ENCODE data around the gene NHLRC4.

The NHLRC4 gene

GRCh38 chr16:528111-529011, 38.4 kb upstream of the NHLRC4 start:
- peak overlapping the region; percentile 46; the same call in 1 of the 2 replicates for H3K27ac ChIP-seq
- H3K4me3 ChIP-seq: peak overlapping the region; percentile 94
- no peak for DNase-seq (ENCODE audit: low read depth, low spot score)
- H3K36me3 ChIP-seq (ENCODE audit: insufficient read depth, low read length): no peaks in the 10 kb centered on the region
- TF ChIP-seq EZH2 (IDR thresholded peaks at IDR 0.05): no peak
- no peak for TF ChIP-seq POLR2AphosphoS5 (IDR thresholded peaks at IDR 0.05; ENCODE audit: borderline replicate concordance, low read depth, low read length)
- no peak for TF ChIP-seq FOXP2 (optimal IDR thresholded peaks at IDR 0.05; ENCODE audit: control extremely low read depth, extremely low read length, insufficient read depth)
- peak overlapping the region; percentile 89 for H3K9ac ChIP-seq (ENCODE audit: insufficient read length)
- H3K9me3 ChIP-seq (ENCODE audit: low read depth, low read length): no peaks in the 10 kb centered on the region

GRCh38 chr16:529012-529575, 37.7 kb upstream of the NHLRC4 start:
- DNase-seq (ENCODE audit: low read depth, low spot score): no peak
- peak overlapping the region; percentile 89 for H3K9ac ChIP-seq (ENCODE audit: insufficient read length)
- H3K4me3 ChIP-seq: peak overlapping the region; percentile 94
- no peak overlapping the region for H3K27ac ChIP-seq
- H3K9me3 ChIP-seq (ENCODE audit: low read depth, low read length): no peaks in the 10 kb centered on the region
- TF ChIP-seq EZH2 (IDR thresholded peaks at IDR 0.05): no peak
- no peak for TF ChIP-seq FOXP2 (optimal IDR thresholded peaks at IDR 0.05; ENCODE audit: control extremely low read depth, extremely low read length, insufficient read depth)
- TF ChIP-seq POLR2AphosphoS5 (IDR thresholded peaks at IDR 0.05; ENCODE audit: borderline replicate concordance, low read depth, low read length): no peak
- H3K36me3 ChIP-seq (ENCODE audit: insufficient read depth, low read length): no peaks in the 10 kb centered on the region

GRCh38 chr16:530111-530817, 36.5 kb upstream of the NHLRC4 start:
- H3K27ac ChIP-seq: no peak overlapping the region
- H3K4me3 ChIP-seq: no peak overlapping the region
- no peak for TF ChIP-seq FOXP2 (optimal IDR thresholded peaks at IDR 0.05; ENCODE audit: control extremely low read depth, extremely low read length, insufficient read depth)
- no peak for DNase-seq (ENCODE audit: low read depth, low spot score)
- no peaks in the 10 kb centered on the region; the same call in 1 of the 2 replicates for H3K36me3 ChIP-seq (ENCODE audit: insufficient read depth, low read length)
- H3K9ac ChIP-seq (ENCODE audit: insufficient read length): no peak overlapping the region
- no peaks in the 10 kb centered on the region for H3K9me3 ChIP-seq (ENCODE audit: low read depth, low read length)

- H3K9me3 ChIP-seq (ENCODE audit: low read depth, low read length): no peaks in the 10 kb centered on the region
- no peak for DNase-seq (ENCODE audit: low read depth, low spot score)
- no peak for TF ChIP-seq FOXP2 (optimal IDR thresholded peaks at IDR 0.05; ENCODE audit: control extremely low read depth, extremely low read length, insufficient read depth)
- no peak for TF ChIP-seq EZH2 (IDR thresholded peaks at IDR 0.05)
- TF ChIP-seq POLR2AphosphoS5 (IDR thresholded peaks at IDR 0.05; ENCODE audit: borderline replicate concordance, low read depth, low read length): no peak
- no peak overlapping the region for H3K9ac ChIP-seq (ENCODE audit: insufficient read length)
- H3K27ac ChIP-seq: no peak overlapping the region
- no peaks in the 10 kb centered on the region; the same call in 1 of the 2 replicates for H3K36me3 ChIP-seq (ENCODE audit: insufficient read depth, low read length)
- no peak overlapping the region for H3K4me3 ChIP-seq
Observed at GRCh38 chr16:531494-532125, 35.2 kb upstream of the NHLRC4 start.

- DNase-seq (ENCODE audit: low read depth, low spot score): no peak
- no peak overlapping the region for H3K27ac ChIP-seq
- H3K9me3 ChIP-seq (ENCODE audit: low read depth, low read length): no peaks in the 10 kb centered on the region
- H3K4me3 ChIP-seq: no peak overlapping the region
- TF ChIP-seq EZH2 (IDR thresholded peaks at IDR 0.05) (no peak), POLR2AphosphoS5 (IDR thresholded peaks at IDR 0.05; ENCODE audit: borderline replicate concordance, low read depth, low read length) (no peak), FOXP2 (optimal IDR thresholded peaks at IDR 0.05; ENCODE audit: control extremely low read depth, extremely low read length, insufficient read depth) (no peak)
- H3K9ac ChIP-seq (ENCODE audit: insufficient read length): no peak overlapping the region
- H3K36me3 ChIP-seq (ENCODE audit: insufficient read depth, low read length): no peaks in the 10 kb centered on the region; the same call in 1 of the 2 replicates
Observed at GRCh38 chr16:533391-534123, 33.2 kb upstream of the NHLRC4 start.

- no peak for DNase-seq (ENCODE audit: low read depth, low spot score)
- no peak overlapping the region for H3K27ac ChIP-seq
- no peaks in the 10 kb centered on the region; the same call in 1 of the 2 replicates for H3K36me3 ChIP-seq (ENCODE audit: insufficient read depth, low read length)
- TF ChIP-seq POLR2AphosphoS5 (IDR thresholded peaks at IDR 0.05; ENCODE audit: borderline replicate concordance, low read depth, low read length) (no peak), EZH2 (IDR thresholded peaks at IDR 0.05) (no peak), FOXP2 (optimal IDR thresholded peaks at IDR 0.05; ENCODE audit: control extremely low read depth, extremely low read length, insufficient read depth) (no peak)
- H3K4me3 ChIP-seq: no peak overlapping the region
- no peaks in the 10 kb centered on the region for H3K9me3 ChIP-seq (ENCODE audit: low read depth, low read length)
- H3K9ac ChIP-seq (ENCODE audit: insufficient read length): no peak overlapping the region
Observed at GRCh38 chr16:534135-534534, 32.7 kb upstream of the NHLRC4 start.

GRCh38 chr16:534856-535445, 31.9 kb upstream of the NHLRC4 start:
- Histone ChIP-seq H3K36me3 (ENCODE audit: insufficient read depth, low read length) (no peaks in the 10 kb centered on the region; the same call in 1 of the 2 replicates), H3K27ac (no peak overlapping the region)

More at GRCh38 chr16:534856-535445, 31.9 kb upstream of the NHLRC4 start:
- no peak for DNase-seq (ENCODE audit: low read depth, low spot score)
- no peaks in the 10 kb centered on the region for H3K9me3 ChIP-seq (ENCODE audit: low read depth, low read length)
- no peak overlapping the region for H3K4me3 ChIP-seq
- no peak for TF ChIP-seq POLR2AphosphoS5 (IDR thresholded peaks at IDR 0.05; ENCODE audit: borderline replicate concordance, low read depth, low read length)
- no peak for TF ChIP-seq EZH2 (IDR thresholded peaks at IDR 0.05)
- TF ChIP-seq FOXP2 (optimal IDR thresholded peaks at IDR 0.05; ENCODE audit: control extremely low read depth, extremely low read length, insufficient read depth): no peak
- H3K9ac ChIP-seq (ENCODE audit: insufficient read length): no peak overlapping the region

All from SK-N-MC (cell line).